ENCODE results near the gene CCNB1. TPM values are rescaled to one million over a fixed set of nuclear protein-coding genes. Genes with fewer than 3 reads are reported as not detected.
"Not testable (repeated sequence)": the region's sequence is repeated elsewhere in the genome, so short reads cannot be mapped to it uniquely, and the experiment has no call there.

The CCNB1 gene
- polyA plus RNA-seq, 2 donors, result 28.1 to 59.1 TPM

GRCh38 chr5:69170495-69170894, 3.5 kb downstream of the CCNB1 start:
- WGBS, 2 donors, result 100% methylated on average over 1 of the region's 1 CpG

GRCh38 chr5:69170969-69171368, 4.0 kb downstream of the CCNB1 start:
- 97 to 99% methylated on average over 3 of the region's 3 CpGs for WGBS, 2 donors
- peaks cover 0 to 6% of the 10 kb centered on the region in 2 donors for H3K36me3 ChIP-seq (ENCODE audit: control insufficient read depth in 2 of 2, insufficient read depth in 2 of 2, low read length in 1 of 2)

More at GRCh38 chr5:69170495-69170894, 3.5 kb downstream of the CCNB1 start:
- Histone ChIP-seq H3K27me3 (ENCODE audit: control insufficient read depth in 1 of 2, insufficient read depth in 2 of 2, low read length in 2 of 2) (no peaks in the 10 kb centered on the region), H3K9me3 (ENCODE audit: control insufficient read depth in 2 of 2, insufficient read depth in 1 of 2, low read depth in 1 of 2, low read length in 1 of 2) (no peaks in the 10 kb centered on the region), H3K27ac (ENCODE audit: low read depth in 2 of 2, low read length in 1 of 2) (no peak overlapping the region), H3K4me3 (ENCODE audit: low read depth in 1 of 2, low read length in 2 of 2) (no peak overlapping the region), H3K4me1 (ENCODE audit: control insufficient read depth in 2 of 2, insufficient read depth in 2 of 2, low read length in 1 of 2) (no peaks in the 10 kb centered on the region), H3K36me3 (ENCODE audit: control insufficient read depth in 2 of 2, insufficient read depth in 2 of 2, low read length in 1 of 2) (peaks cover 0 to 6% of the 10 kb centered on the region in 2 donors)

GRCh38 chr5:69181659-69182293, 14.8 kb downstream of the CCNB1 start:
- H3K4me1 ChIP-seq (ENCODE audit: control insufficient read depth in 2 of 2, insufficient read depth in 2 of 2, low read length in 1 of 2); H3K36me3 ChIP-seq (ENCODE audit: control insufficient read depth in 2 of 2, insufficient read depth in 2 of 2, low read length in 1 of 2); H3K9me3 ChIP-seq (ENCODE audit: control insufficient read depth in 2 of 2, insufficient read depth in 1 of 2, low read depth in 1 of 2, low read length in 1 of 2); H3K27me3 ChIP-seq (ENCODE audit: control insufficient read depth in 1 of 2, insufficient read depth in 2 of 2, low read length in 2 of 2); H3K27ac ChIP-seq (ENCODE audit: low read depth in 2 of 2, low read length in 1 of 2); H3K4me3 ChIP-seq (ENCODE audit: low read depth in 1 of 2, low read length in 2 of 2): not testable (repeated sequence)
- WGBS, 2 donors, result 91 to 95% methylated on average over 15 of the region's 15 CpGs

More at GRCh38 chr5:69170969-69171368, 4.0 kb downstream of the CCNB1 start:
- H3K4me3 ChIP-seq (ENCODE audit: low read depth in 1 of 2, low read length in 2 of 2), result no peak overlapping the region
- no peaks in the 10 kb centered on the region for H3K4me1 ChIP-seq (ENCODE audit: control insufficient read depth in 2 of 2, insufficient read depth in 2 of 2, low read length in 1 of 2)
- H3K27ac ChIP-seq (ENCODE audit: low read depth in 2 of 2, low read length in 1 of 2), result no peak overlapping the region
- H3K9me3 ChIP-seq (ENCODE audit: control insufficient read depth in 2 of 2, insufficient read depth in 1 of 2, low read depth in 1 of 2, low read length in 1 of 2), result no peaks in the 10 kb centered on the region
- no peaks in the 10 kb centered on the region for H3K27me3 ChIP-seq (ENCODE audit: control insufficient read depth in 1 of 2, insufficient read depth in 2 of 2, low read length in 2 of 2)

- no peaks in the 10 kb centered on the region for H3K27me3 ChIP-seq (ENCODE audit: control insufficient read depth in 1 of 2, insufficient read depth in 2 of 2, low read length in 2 of 2)
- no peaks in the 10 kb centered on the region for H3K9me3 ChIP-seq (ENCODE audit: control insufficient read depth in 2 of 2, insufficient read depth in 1 of 2, low read depth in 1 of 2, low read length in 1 of 2)
- 76 to 98% methylated on average over 1 of the region's 1 CpG for WGBS, 2 donors
- H3K4me1 ChIP-seq (ENCODE audit: control insufficient read depth in 2 of 2, insufficient read depth in 2 of 2, low read length in 1 of 2), result no peaks in the 10 kb centered on the region
- no peaks in the 10 kb centered on the region for H3K36me3 ChIP-seq (ENCODE audit: control insufficient read depth in 2 of 2, insufficient read depth in 2 of 2, low read length in 1 of 2)
- H3K27ac ChIP-seq (ENCODE audit: low read depth in 2 of 2, low read length in 1 of 2), result no peak overlapping the region
- H3K4me3 ChIP-seq (ENCODE audit: low read depth in 1 of 2, low read length in 2 of 2), result no peak overlapping the region
Measured at GRCh38 chr5:69184621-69185020, 17.7 kb downstream of the CCNB1 start.

- H3K9me3 ChIP-seq (ENCODE audit: control insufficient read depth in 2 of 2, insufficient read depth in 1 of 2, low read depth in 1 of 2, low read length in 1 of 2), result no peaks in the 10 kb centered on the region
- WGBS, 2 donors, result 89 to 94% methylated on average over 2 of the region's 2 CpGs
- no peak overlapping the region for H3K4me3 ChIP-seq (ENCODE audit: low read depth in 1 of 2, low read length in 2 of 2)
- H3K36me3 ChIP-seq (ENCODE audit: control insufficient read depth in 2 of 2, insufficient read depth in 2 of 2, low read length in 1 of 2), result no peaks in the 10 kb centered on the region
- H3K4me1 ChIP-seq (ENCODE audit: control insufficient read depth in 2 of 2, insufficient read depth in 2 of 2, low read length in 1 of 2), result no peaks in the 10 kb centered on the region
- H3K27ac ChIP-seq (ENCODE audit: low read depth in 2 of 2, low read length in 1 of 2), result no peak overlapping the region
- no peaks in the 10 kb centered on the region for H3K27me3 ChIP-seq (ENCODE audit: control insufficient read depth in 1 of 2, insufficient read depth in 2 of 2, low read length in 2 of 2)
Measured at GRCh38 chr5:69187342-69187741, 20.4 kb downstream of the CCNB1 start.

GRCh38 chr5:69188811-69189161, 21.8 kb downstream of the CCNB1 start:
- peak overlapping the region; percentile 47 to 86 for H3K27ac ChIP-seq (ENCODE audit: low read depth in 2 of 2, low read length in 1 of 2)

GRCh38 chr5:69189162-69190086, 22.5 kb downstream of the CCNB1 start, which contains the start of gene CENPH:
Gene CENPH, plus strand, starts transcription at chr5:69189583. Its CDS starts 52 bp downstream, at chr5:69189635.
- H3K27ac ChIP-seq (ENCODE audit: low read depth in 2 of 2, low read length in 1 of 2), result peak within 1 kb of the TSS; percentile 47 to 86
- H3K4me3 ChIP-seq (ENCODE audit: low read depth in 1 of 2, low read length in 2 of 2), result peak within 1 kb of the TSS; percentile 72 to 84
- no peaks in the 10 kb centered on the region for H3K36me3 ChIP-seq (ENCODE audit: control insufficient read depth in 2 of 2, insufficient read depth in 2 of 2, low read length in 1 of 2)
- no peaks in the 10 kb centered on the region for H3K9me3 ChIP-seq (ENCODE audit: control insufficient read depth in 2 of 2, insufficient read depth in 1 of 2, low read depth in 1 of 2, low read length in 1 of 2)
- WGBS, 2 donors, result 0 to 1% methylated on average over 55 of the region's 55 CpGs
- H3K4me1 ChIP-seq (ENCODE audit: control insufficient read depth in 2 of 2, insufficient read depth in 2 of 2, low read length in 1 of 2), result no peaks in the 10 kb centered on the region
- H3K27me3 ChIP-seq (ENCODE audit: control insufficient read depth in 1 of 2, insufficient read depth in 2 of 2, low read length in 2 of 2), result no peaks in the 10 kb centered on the region

More at GRCh38 chr5:69188811-69189161, 21.8 kb downstream of the CCNB1 start:
- Histone ChIP-seq H3K4me3 (ENCODE audit: low read depth in 1 of 2, low read length in 2 of 2) (peak overlapping the region; percentile 72 to 84), H3K9me3 (ENCODE audit: control insufficient read depth in 2 of 2, insufficient read depth in 1 of 2, low read depth in 1 of 2, low read length in 1 of 2) (no peaks in the 10 kb centered on the region), H3K4me1 (ENCODE audit: control insufficient read depth in 2 of 2, insufficient read depth in 2 of 2, low read length in 1 of 2) (no peaks in the 10 kb centered on the region), H3K27me3 (ENCODE audit: control insufficient read depth in 1 of 2, insufficient read depth in 2 of 2, low read length in 2 of 2) (no peaks in the 10 kb centered on the region), H3K36me3 (ENCODE audit: control insufficient read depth in 2 of 2, insufficient read depth in 2 of 2, low read length in 1 of 2) (no peaks in the 10 kb centered on the region)
- 17 to 23% methylated on average over 8 of the region's 8 CpGs for WGBS, 2 donors

- H3K27me3 ChIP-seq (ENCODE audit: control insufficient read depth in 1 of 2, insufficient read depth in 2 of 2, low read length in 2 of 2), result no peaks in the 10 kb centered on the region
- no peak overlapping the region for H3K27ac ChIP-seq (ENCODE audit: low read depth in 2 of 2, low read length in 1 of 2)
- no peaks in the 10 kb centered on the region for H3K4me1 ChIP-seq (ENCODE audit: control insufficient read depth in 2 of 2, insufficient read depth in 2 of 2, low read length in 1 of 2)
- H3K4me3 ChIP-seq (ENCODE audit: low read depth in 1 of 2, low read length in 2 of 2), result no peak overlapping the region
- no peaks in the 10 kb centered on the region for H3K9me3 ChIP-seq (ENCODE audit: control insufficient read depth in 2 of 2, insufficient read depth in 1 of 2, low read depth in 1 of 2, low read length in 1 of 2)
- WGBS, 2 donors, result 93 to 100% methylated on average over 1 of the region's 1 CpG
- H3K36me3 ChIP-seq (ENCODE audit: control insufficient read depth in 2 of 2, insufficient read depth in 2 of 2, low read length in 1 of 2), result no peaks in the 10 kb centered on the region
Measured at GRCh38 chr5:69202497-69202896, 35.5 kb downstream of the CCNB1 start.

GRCh38 chr5:69206528-69207190, 39.7 kb downstream of the CCNB1 start:
- H3K27ac ChIP-seq (ENCODE audit: low read depth in 2 of 2, low read length in 1 of 2), result no peak overlapping the region
- H3K4me3 ChIP-seq (ENCODE audit: low read depth in 1 of 2, low read length in 2 of 2), result no peak overlapping the region
- 84 to 88% methylated on average over 5 of the region's 5 CpGs for WGBS, 2 donors
- no peaks in the 10 kb centered on the region for H3K27me3 ChIP-seq (ENCODE audit: control insufficient read depth in 1 of 2, insufficient read depth in 2 of 2, low read length in 2 of 2)
- no peaks in the 10 kb centered on the region for H3K36me3 ChIP-seq (ENCODE audit: control insufficient read depth in 2 of 2, insufficient read depth in 2 of 2, low read length in 1 of 2)
- H3K9me3 ChIP-seq (ENCODE audit: control insufficient read depth in 2 of 2, insufficient read depth in 1 of 2, low read depth in 1 of 2, low read length in 1 of 2), result no peaks in the 10 kb centered on the region
- no peaks in the 10 kb centered on the region for H3K4me1 ChIP-seq (ENCODE audit: control insufficient read depth in 2 of 2, insufficient read depth in 2 of 2, low read length in 1 of 2)

Measured in esophagus (tissue), 2 donors.